AG04449 (cell line): ENCODE measurements around the gene PRKAB1.
"Not testable (repeated sequence)": the region's sequence is repeated elsewhere in the genome, so short reads cannot be mapped to it uniquely, and the experiment has no call there.

Experiments used
- CTCF ChIA-PET: fragments of 350-600 bp; formaldehyde crosslinking; extraction: SDS; loops from one replicate; lab custom pipeline; 2021; ENCODE audit warnings: antibody characterized with exemption; lab: Yijun Ruan, JAX
- POLR2A ChIA-PET: fragments of 400-600, 350-600 bp; formaldehyde crosslinking; extraction: SDS; loops from one replicate; lab custom pipeline; 2020; ENCODE audit warnings: antibody characterized with exemption, inconsistent platforms; lab: Yijun Ruan, JAX
- DNase-seq: peaks from one replicate; pipeline ENCODE4 v3.0.0-alpha.2; 2010; ENCODE audit warnings: low read depth, low spot score
- H3K4me3 ChIP-seq: 2 replicates; pipeline ENCODE4 v1.5.1; 2011; ENCODE audit warnings: low read depth, mild to moderate bottlenecking, control low read depth, low read length
- TF ChIP-seq, protein P1 (sequence below): IDR thresholded peaks from one replicate; pipeline ENCODE4 v1.5.1; 2011; ENCODE audit warnings: mild to moderate bottlenecking, moderate library complexity, low read length, control low read depth, inconsistent platforms; ENCODE audit not compliant: insufficient read depth; ENCODE audit errors: missing control alignments

Gene PRKAB1

GRCh38 chr12:119705182-119705581, 37.2 kb downstream of the PRKAB1 start:
- POLR2A ChIA-PET, result no interaction called here
- CTCF ChIA-PET, result interaction anchor here (0.9 to 1.4 kb wide), 3 partner anchors 10 to 75 kb away, joined by 3 to 8 read pairs (median 3); partner anchors contain the start of gene PRKAB1
- DNase-seq, result no peak
- TF ChIP-seq, protein P1, sequence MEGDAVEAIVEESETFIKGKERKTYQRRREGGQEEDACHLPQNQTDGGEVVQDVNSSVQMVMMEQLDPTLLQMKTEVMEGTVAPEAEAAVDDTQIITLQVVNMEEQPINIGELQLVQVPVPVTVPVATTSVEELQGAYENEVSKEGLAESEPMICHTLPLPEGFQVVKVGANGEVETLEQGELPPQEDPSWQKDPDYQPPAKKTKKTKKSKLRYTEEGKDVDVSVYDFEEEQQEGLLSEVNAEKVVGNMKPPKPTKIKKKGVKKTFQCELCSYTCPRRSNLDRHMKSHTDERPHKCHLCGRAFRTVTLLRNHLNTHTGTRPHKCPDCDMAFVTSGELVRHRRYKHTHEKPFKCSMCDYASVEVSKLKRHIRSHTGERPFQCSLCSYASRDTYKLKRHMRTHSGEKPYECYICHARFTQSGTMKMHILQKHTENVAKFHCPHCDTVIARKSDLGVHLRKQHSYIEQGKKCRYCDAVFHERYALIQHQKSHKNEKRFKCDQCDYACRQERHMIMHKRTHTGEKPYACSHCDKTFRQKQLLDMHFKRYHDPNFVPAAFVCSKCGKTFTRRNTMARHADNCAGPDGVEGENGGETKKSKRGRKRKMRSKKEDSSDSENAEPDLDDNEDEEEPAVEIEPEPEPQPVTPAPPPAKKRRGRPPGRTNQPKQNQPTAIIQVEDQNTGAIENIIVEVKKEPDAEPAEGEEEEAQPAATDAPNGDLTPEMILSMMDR, result no peak
- no peak overlapping the region for H3K4me3 ChIP-seq

GRCh38 chr12:119706427-119706826, 38.5 kb downstream of the PRKAB1 start:
- DNase-seq, POLR2A ChIA-PET, CTCF ChIA-PET, H3K4me3 ChIP-seq: not testable (repeated sequence)

DNA sequence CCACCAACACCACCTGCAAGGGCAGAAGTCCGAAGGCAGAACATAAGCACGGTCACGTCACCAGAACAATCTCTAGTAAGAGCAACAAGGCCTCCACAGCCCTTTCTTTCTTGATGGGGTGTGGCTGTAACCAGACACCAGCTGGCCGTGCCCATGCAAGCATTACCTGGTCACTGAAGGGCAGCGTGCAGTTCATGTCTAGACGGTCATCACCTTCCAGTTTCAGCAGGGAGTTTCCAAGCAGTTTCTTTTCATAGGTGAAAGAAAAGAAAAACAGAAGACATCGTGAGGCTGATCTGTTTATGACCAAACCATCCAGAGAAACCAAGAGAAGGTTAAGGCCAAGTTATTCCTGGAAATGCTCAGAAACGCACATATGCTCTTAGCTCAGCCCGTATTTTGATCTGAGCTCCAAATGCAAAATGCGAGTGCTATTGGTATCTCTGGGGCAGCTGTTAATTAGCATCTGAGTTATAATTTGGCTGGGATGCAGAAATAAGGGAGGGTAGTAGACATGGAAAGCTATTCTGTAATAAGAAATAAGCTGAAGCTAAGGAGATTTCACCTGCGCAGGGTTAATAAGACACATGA, 42.5 kb downstream of the PRKAB1 start:
- ChIA-PET CTCF (interaction anchor here (0.8 to 1.5 kb wide), 4 partner anchors 11 to 70 kb away, joined by 3 to 5 read pairs (median 3); partner anchors contain the start of gene PRKAB1), POLR2A (no interaction called here)
- TF ChIP-seq, protein P1, result no peak
- no peak for DNase-seq
- H3K4me3 ChIP-seq, result no peak overlapping the region

GRCh38 chr12:119710965-119711551, 43.1 kb downstream of the PRKAB1 start:
- DNase-seq, result no peak
- H3K4me3 ChIP-seq, result no peak overlapping the region
- TF ChIP-seq, protein P1, result no peak
- CTCF ChIA-PET, result interaction anchor here (0.9 to 1.5 kb wide), 3 partner anchors 11 to 43 kb away, joined by 3 to 5 read pairs (median 3); partner anchors contain the start of gene PRKAB1
- POLR2A ChIA-PET, result no interaction called here

GRCh38 chr12:119711693-119712092, 43.8 kb downstream of the PRKAB1 start:
- no peak overlapping the region for H3K4me3 ChIP-seq
- no peak for DNase-seq
- CTCF ChIA-PET, result interaction anchor here (0.9 kb wide), 1 partner anchor 15 kb away, joined by 3 read pairs; no protein-coding TSS in a partner anchor
- POLR2A ChIA-PET, result no interaction called here
- TF ChIP-seq, protein P1, result no peak

- POLR2A ChIA-PET, result no interaction called here
These were observed 44.8 kb downstream of the PRKAB1 start for GRCh38 chr12:119712721-119713120.

More at GRCh38 chr12:119712721-119713120, 44.8 kb downstream of the PRKAB1 start:
- H3K4me3 ChIP-seq, result no peak overlapping the region
- DNase-seq, result no peak
- TF ChIP-seq, protein P1, result no peak
- CTCF ChIA-PET, result interaction anchor here (0.9 kb wide), 1 partner anchor 14 kb away, joined by 3 read pairs; no protein-coding TSS in a partner anchor
